NCI-H2196 (cell line): ENCODE results near the gene ZMYM5.
"Not testable (repeated sequence)": the region's sequence is repeated elsewhere in the genome, so short reads cannot be mapped to it uniquely, and the experiment has no call there.

Experiments
- DNase-seq: peaks from one replicate; lab custom pipeline; 2025; ENCODE audit not compliant: unreplicated experiment; lab: John Stamatoyannopoulos, UW

ZMYM5 gene

GRCh38 chr13:19863323-19864023, at the start of gene ZMYM5:
Gene ZMYM5, minus strand, starts transcription at chr13:19863649. Its CDS starts 11,469 bp downstream, at chr13:19852180.
- DNase-seq: peak; percentile 89

- no peak for DNase-seq
These were observed 47.1 kb upstream of the ZMYM5 start for GRCh38 chr13:19910336-19911072.

GRCh38 chr13:19908350-19908986, 45.0 kb upstream of the ZMYM5 start:
- no peak for DNase-seq

- DNase-seq: not testable (repeated sequence)
These were observed 42.2 kb upstream of the ZMYM5 start for GRCh38 chr13:19905487-19906195.

- DNase-seq: no peak
These were observed 26.6 kb upstream of the ZMYM5 start for GRCh38 chr13:19890030-19890429.

- no peak for DNase-seq
These were observed 25.4 kb upstream of the ZMYM5 start for GRCh38 chr13:19888799-19889198.

GRCh38 chr13:19882231-19882630, 18.8 kb upstream of the ZMYM5 start:
- no peak for DNase-seq

- DNase-seq: no peak
These were observed 18.2 kb upstream of the ZMYM5 start for GRCh38 chr13:19881641-19882040.

- peak; percentile 66 for DNase-seq
These were observed 1.4 kb upstream of the ZMYM5 start for GRCh38 chr13:19864746-19865309.

GRCh38 chr13:19864024-19864745, 736 bp upstream of the ZMYM5 start:
- DNase-seq: peak; percentile 37

- no peak for DNase-seq
These were observed 752 bp downstream of the ZMYM5 start for GRCh38 chr13:19862481-19863313.

- no peak for DNase-seq
These were observed 1.7 kb downstream of the ZMYM5 start for GRCh38 chr13:19861762-19862161.

GRCh38 chr13:19860884-19861655, 2.4 kb downstream of the ZMYM5 start:
- DNase-seq: no peak

- DNase-seq: not testable (repeated sequence)
These were observed 5.8 kb downstream of the ZMYM5 start for GRCh38 chr13:19857637-19858036.

GRCh38 chr13:19852766-19853165, 10.7 kb downstream of the ZMYM5 start:
- DNase-seq: no peak

GRCh38 chr13:19845758-19846157, 17.7 kb downstream of the ZMYM5 start:
- DNase-seq: no peak

- DNase-seq: no peak
These were observed 24.6 kb downstream of the ZMYM5 start for GRCh38 chr13:19838865-19839275.

- DNase-seq: no peak
These were observed 27.0 kb downstream of the ZMYM5 start for GRCh38 chr13:19836472-19836871.

GRCh38 chr13:19834704-19835103, 28.7 kb downstream of the ZMYM5 start:
- no peak for DNase-seq
